Lower lobe of right lung (tissue), 2 donors: ENCODE measurements around the gene ARL10. TPM values are rescaled to one million over a fixed set of nuclear protein-coding genes. Genes with fewer than 3 reads are reported as not detected.

Experiments used
- ATAC-seq, 2 donors: fragments of 200-7000 bp; cut with Tn5 transposase; one replicate each; pipeline ENCODE4 v1.9.1; 2020 to 2022; ENCODE audit warnings: mild to moderate bottlenecking in 2 of 2, moderate library complexity in 2 of 2
- DNase-seq: peaks from one replicate; pipeline ENCODE4 v3.0.0-alpha.2; 2020
- H3K27ac ChIP-seq: fragments of 200-600 bp; one replicate; pipeline ENCODE4 v1.8.0; 2022
- H3K27me3 ChIP-seq: fragments of 200-600 bp; one replicate; pipeline ENCODE4 v1.8.0; 2022; ENCODE audit warnings: low read depth
- H3K36me3 ChIP-seq: fragments of 200-600 bp; one replicate; pipeline ENCODE4 v1.8.0; 2022; ENCODE audit warnings: mild to moderate bottlenecking
- H3K4me1 ChIP-seq: fragments of 200-600 bp; one replicate; pipeline ENCODE4 v1.8.0; 2022
- H3K4me3 ChIP-seq: fragments of 200-600 bp; one replicate; pipeline ENCODE4 v1.8.0; 2022; ENCODE audit warnings: mild to moderate bottlenecking
- H3K9me3 ChIP-seq: fragments of 200-600 bp; one replicate; pipeline ENCODE4 v1.8.0; 2022
- intact Hi-C: fragments of 100-400 bp; cut with DNase I; formaldehyde crosslinking; loops from one replicate; pipeline ENCODE4 v1.11.0; 2022
- long read RNA-seq: library from polyadenylated mRNA; unstranded; transcript quantifications from one replicate; pipeline ENCODE4 v2.0.0, GENCODE V29; 2021
- total RNA-seq: library from RNA; stranded (reverse); fragmentation: NEBNext Ultra II Directional; extraction: Animal tissue kit (Norgen Biotek cat#: 25700); gene quantifications from one replicate; pipeline ENCODE4 v1.2.1, GENCODE V29; 2021
- TF ChIP-seq, protein P1 (sequence below): fragments of 200-600 bp; IDR thresholded peaks from one replicate; pipeline ENCODE4 v1.8.0; 2022; ENCODE audit warnings: antibody characterized with exemption, mild to moderate bottlenecking
- donor health status: DM: no; HTN: yes; CAD: no; lungs with severe emphysema.

Gene ARL10, protein sequence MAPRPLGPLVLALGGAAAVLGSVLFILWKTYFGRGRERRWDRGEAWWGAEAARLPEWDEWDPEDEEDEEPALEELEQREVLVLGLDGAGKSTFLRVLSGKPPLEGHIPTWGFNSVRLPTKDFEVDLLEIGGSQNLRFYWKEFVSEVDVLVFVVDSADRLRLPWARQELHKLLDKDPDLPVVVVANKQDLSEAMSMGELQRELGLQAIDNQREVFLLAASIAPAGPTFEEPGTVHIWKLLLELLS
- total RNA-seq: 5.4 TPM
- long read RNA-seq, full-length matches to known transcripts: 2 of 8 reads
- long read RNA-seq, partial matches to known transcripts: 2 of 8 reads
- long read RNA-seq, other reads (novel, unspliced or antisense): 4 of 8 reads

DNA sequence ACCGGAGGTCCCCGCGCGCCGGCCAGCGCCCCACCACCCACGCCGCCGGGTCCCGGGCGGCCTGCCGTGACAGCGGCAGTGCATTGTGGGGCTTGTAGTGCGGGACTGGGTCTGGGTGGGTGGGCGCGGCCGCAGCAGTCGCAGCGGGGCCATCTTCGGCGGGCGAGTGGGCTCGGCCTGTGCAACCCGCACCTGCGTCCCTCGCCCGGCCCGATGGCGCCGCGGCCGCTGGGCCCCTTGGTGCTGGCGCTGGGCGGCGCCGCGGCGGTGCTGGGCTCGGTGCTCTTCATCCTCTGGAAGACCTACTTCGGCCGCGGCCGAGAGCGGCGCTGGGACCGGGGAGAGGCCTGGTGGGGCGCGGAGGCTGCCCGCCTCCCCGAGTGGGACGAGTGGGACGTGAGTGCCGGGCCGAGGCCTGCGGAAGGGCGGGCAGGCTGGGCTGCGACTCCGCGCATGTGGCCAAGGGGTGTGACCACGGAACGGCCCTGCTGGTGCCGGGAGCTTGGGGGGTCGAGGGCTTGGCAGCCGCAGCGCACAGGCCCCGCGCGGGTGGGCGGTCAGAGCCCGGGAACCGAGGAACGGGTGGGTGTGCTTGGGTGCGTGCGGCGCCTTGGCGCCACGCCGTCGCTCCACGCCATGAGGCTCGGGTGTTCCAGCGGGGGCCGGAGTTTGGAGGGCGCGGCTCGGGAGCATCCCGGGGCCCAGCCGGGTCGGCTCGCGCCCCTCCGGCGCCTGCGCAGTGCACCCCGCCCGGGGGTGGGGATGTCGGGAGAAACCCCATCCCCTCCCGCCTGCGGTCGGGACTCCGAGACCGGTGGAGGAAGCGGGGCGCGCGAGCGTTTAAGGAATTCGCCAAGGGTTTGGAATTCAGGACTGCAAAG lies at the start of gene ARL10:
ARL10 (plus strand) TSS at position 137 of the 881 bp plus-strand sequence; CDS start at position 214, 77 bp downstream.
- Histone ChIP-seq H3K36me3 (peaks cover 15% of the 10 kb centered on the region), H3K4me3 (peak within 1 kb of the TSS; percentile 89), H3K4me1 (peaks cover 21% of the 10 kb centered on the region), H3K27ac (peak within 1 kb of the TSS; percentile 71), H3K27me3 (no peaks in the 10 kb centered on the region), H3K9me3 (no peaks in the 10 kb centered on the region)
- DNase-seq (peak; percentile 66), ATAC-seq (peak; percentile 18 to 43)
- intact Hi-C loops: no loop called here
- TF ChIP-seq, protein P1, sequence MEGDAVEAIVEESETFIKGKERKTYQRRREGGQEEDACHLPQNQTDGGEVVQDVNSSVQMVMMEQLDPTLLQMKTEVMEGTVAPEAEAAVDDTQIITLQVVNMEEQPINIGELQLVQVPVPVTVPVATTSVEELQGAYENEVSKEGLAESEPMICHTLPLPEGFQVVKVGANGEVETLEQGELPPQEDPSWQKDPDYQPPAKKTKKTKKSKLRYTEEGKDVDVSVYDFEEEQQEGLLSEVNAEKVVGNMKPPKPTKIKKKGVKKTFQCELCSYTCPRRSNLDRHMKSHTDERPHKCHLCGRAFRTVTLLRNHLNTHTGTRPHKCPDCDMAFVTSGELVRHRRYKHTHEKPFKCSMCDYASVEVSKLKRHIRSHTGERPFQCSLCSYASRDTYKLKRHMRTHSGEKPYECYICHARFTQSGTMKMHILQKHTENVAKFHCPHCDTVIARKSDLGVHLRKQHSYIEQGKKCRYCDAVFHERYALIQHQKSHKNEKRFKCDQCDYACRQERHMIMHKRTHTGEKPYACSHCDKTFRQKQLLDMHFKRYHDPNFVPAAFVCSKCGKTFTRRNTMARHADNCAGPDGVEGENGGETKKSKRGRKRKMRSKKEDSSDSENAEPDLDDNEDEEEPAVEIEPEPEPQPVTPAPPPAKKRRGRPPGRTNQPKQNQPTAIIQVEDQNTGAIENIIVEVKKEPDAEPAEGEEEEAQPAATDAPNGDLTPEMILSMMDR: no peak

DNA sequence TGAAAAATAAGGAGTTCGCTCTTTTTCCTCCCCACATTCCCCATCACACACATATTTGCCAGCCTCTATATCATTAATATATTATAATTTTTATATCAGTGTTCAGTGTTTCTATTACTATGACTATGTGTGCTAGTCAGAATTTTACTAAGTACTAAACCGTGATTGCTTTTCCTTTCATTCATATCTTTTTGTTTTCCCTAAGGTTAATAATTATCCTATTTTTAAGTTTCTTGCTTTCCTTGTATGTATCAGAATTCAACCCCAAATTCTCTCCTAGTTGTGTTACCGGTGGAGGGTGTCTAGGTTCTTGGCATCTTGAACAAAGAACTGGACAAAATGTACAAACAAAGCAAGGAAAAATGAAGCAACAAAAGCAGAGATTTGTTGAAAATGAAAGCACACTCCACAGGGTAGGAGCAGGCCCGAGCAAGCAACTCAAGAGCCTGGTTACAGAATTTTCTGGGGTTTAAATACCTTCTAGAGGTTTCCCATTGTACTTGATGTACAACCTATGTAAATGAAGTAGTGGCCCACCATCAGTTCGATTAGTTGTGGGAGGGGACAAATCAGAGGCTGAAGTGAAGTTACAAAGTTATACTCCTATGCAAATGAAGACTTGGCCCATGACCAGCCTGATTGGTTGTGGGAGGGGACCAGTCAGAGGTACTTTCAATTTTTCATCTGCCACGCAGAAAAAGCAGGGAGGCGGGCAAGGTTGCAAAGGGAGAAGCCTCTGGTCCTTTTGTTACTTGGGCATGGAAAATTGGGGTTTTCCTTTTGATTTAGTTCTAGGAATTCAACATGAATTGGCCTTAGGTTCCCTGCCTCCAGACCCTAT lies 47.5 kb upstream of the ARL10 start:
- TF ChIP-seq, protein P1: no peak
- Histone ChIP-seq H3K27me3 (no peaks in the 10 kb centered on the region), H3K9me3 (no peaks in the 10 kb centered on the region), H3K4me1 (no peaks in the 10 kb centered on the region), H3K4me3 (no peak overlapping the region), H3K36me3 (peaks cover 39% of the 10 kb centered on the region), H3K27ac (no peak overlapping the region)
- intact Hi-C loops: no loop called here
- ATAC-seq: peak in 1 of 2 donors; percentile 40
- no peak for DNase-seq

DNA sequence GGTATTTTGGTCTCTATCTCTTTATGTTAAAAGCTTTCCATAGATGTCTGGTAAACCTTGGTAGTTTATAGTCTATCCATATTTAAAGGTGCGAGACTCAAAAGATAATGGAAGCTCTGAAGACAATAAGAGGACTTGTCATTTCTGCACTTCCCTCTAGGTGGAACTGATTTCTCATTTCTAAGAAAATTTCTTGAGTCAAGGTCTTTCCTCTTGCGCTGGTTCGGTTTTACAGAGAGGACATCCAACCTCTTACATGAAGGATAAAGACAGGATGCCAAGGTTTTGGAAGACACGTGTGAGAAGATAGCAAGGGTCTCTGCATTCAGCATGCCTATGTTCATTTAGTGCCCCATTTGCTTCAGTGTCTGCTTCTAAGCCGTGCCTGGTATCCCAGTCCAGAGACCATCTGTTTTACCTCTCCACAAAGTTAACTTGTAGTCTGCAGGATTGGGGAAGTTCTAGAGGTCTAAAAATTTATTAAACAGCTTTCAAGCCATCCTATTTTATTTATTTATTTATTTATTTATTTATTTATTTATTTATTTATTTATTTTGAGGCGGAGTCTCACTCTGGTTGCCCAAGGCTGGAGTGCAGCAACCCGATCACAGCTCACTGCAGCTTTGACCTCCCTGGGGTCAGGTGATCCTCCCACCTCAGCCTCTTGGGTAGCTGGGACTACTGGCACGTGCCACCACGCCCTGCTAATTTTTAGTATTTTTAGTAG lies 45.3 kb upstream of the ARL10 start:
- H3K4me3 ChIP-seq: no peak overlapping the region
- H3K4me1 ChIP-seq: no peaks in the 10 kb centered on the region
- H3K27ac ChIP-seq: no peak overlapping the region
- peaks cover 43% of the 10 kb centered on the region for H3K36me3 ChIP-seq
- TF ChIP-seq, protein P1: no peak
- H3K9me3 ChIP-seq: no peaks in the 10 kb centered on the region
- ATAC-seq (no peak), DNase-seq (no peak)
- intact Hi-C loops: no loop called here
- H3K27me3 ChIP-seq: no peaks in the 10 kb centered on the region

DNA sequence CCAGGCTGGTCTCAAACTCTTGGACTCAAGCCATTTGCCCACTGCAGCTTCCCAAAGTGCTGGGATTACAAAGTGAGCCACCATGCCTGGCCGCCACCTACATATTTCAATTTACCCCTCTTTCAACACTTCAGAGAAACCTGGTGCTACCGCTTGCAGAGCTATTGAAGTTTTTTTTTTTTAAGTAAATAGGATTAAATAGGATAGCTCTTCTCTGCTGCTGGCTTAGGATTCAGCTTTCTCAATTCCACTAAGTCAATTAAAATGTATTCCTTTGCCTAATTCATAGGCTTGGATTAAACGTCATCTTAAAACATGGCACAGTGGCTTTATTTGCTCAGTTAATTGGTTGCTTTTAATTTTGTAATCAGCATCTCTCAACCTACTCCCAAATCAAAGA lies 44.7 kb upstream of the ARL10 start:
- Histone ChIP-seq H3K27ac (no peak overlapping the region), H3K36me3 (peaks cover 40% of the 10 kb centered on the region), H3K9me3 (no peaks in the 10 kb centered on the region), H3K4me1 (no peaks in the 10 kb centered on the region), H3K27me3 (no peaks in the 10 kb centered on the region), H3K4me3 (no peak overlapping the region)
- TF ChIP-seq, protein P1: no peak
- intact Hi-C loops: no loop called here
- ATAC-seq: no peak
- no peak for DNase-seq
